ENCODE data around the gene CCNH.

Gene CCNH

DNA sequence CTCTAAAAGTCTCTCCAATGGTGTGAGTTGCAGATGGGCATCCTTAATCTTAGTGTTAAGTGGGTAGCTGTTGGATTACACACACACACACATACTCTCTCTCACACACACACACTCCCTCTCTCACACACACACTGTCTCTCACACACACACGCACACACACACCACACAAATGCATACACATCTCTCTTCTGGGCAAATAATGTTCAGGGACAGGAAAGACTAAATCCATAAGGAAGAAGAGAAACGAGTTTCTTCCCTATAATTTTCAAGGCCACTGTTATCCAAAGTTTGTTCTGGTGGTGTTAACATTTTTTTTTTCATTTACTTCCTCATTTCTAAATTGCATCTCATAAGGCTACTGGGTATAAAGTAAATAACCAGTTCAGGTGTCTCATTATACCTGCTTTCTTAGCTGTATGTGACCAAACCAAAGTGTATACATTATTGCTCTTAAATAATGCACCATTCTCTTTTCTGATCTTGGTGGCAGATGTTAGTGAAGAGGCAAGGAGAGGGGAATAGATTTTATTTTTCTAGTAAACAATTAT is 22.5 kb upstream of the CCNH start:
- H3K4me3 ChIP-seq (replicated peaks; ENCODE audit: low read depth, low read length), result no peak overlapping the region
- TF ChIP-seq, protein P1, sequence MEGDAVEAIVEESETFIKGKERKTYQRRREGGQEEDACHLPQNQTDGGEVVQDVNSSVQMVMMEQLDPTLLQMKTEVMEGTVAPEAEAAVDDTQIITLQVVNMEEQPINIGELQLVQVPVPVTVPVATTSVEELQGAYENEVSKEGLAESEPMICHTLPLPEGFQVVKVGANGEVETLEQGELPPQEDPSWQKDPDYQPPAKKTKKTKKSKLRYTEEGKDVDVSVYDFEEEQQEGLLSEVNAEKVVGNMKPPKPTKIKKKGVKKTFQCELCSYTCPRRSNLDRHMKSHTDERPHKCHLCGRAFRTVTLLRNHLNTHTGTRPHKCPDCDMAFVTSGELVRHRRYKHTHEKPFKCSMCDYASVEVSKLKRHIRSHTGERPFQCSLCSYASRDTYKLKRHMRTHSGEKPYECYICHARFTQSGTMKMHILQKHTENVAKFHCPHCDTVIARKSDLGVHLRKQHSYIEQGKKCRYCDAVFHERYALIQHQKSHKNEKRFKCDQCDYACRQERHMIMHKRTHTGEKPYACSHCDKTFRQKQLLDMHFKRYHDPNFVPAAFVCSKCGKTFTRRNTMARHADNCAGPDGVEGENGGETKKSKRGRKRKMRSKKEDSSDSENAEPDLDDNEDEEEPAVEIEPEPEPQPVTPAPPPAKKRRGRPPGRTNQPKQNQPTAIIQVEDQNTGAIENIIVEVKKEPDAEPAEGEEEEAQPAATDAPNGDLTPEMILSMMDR (IDR thresholded peaks at IDR 0.05; ENCODE audit: low read depth, low read length, missing control alignments), result no peak
- DNase-seq (ENCODE audit: extremely low read depth, low read depth), result no peak

DNA sequence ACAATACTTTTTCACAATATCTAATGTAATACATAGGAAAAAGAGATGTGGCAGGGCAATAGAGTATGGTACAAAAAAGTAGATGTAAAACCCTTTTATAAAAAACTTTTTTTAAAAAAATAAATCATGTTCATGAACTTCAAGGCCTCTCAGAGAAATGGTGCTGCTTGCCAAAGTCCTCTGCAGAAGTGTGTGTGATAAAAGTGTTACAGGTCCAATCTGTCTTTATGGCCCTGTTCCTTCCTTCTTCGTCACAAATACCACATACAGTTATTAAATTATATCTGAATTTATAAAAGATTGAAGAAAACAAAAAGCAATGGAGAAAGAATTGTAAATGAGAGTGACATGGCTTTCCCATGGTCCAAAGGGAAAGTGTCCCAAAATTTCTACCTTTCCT is 21.7 kb upstream of the CCNH start:
- DNase-seq (ENCODE audit: extremely low read depth, low read depth), result no peak
- H3K4me3 ChIP-seq (replicated peaks; ENCODE audit: low read depth, low read length), result no peak overlapping the region
- TF ChIP-seq, protein P1 (IDR thresholded peaks at IDR 0.05; ENCODE audit: low read depth, low read length, missing control alignments), result no peak

DNA sequence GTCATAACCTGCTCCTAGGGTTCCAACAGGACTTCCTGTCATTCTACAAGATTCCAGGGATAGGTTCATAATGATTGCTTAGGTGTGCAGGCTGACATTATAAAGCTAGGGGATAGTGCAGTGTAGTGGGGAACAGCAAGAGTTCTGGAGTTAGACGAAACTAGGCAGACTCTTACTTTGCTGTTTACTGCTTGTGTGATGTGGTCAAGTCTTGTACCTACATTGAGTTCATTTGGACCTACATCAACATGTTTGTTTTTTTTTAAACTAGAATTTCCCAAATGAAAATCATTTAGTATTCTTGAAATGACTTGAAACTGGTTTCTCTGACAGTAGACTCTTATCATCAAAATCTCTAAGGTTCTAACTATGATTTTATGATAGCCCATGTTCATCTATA is 21.2 kb upstream of the CCNH start:
- TF ChIP-seq, protein P1 (IDR thresholded peaks at IDR 0.05; ENCODE audit: low read depth, low read length, missing control alignments), result no peak
- H3K4me3 ChIP-seq (replicated peaks; ENCODE audit: low read depth, low read length), result no peak overlapping the region
- no peak for DNase-seq (ENCODE audit: extremely low read depth, low read depth)

- TF ChIP-seq, protein P1 (IDR thresholded peaks at IDR 0.05; ENCODE audit: low read depth, low read length, missing control alignments), result no peak
- no peak overlapping the region for H3K4me3 ChIP-seq (replicated peaks; ENCODE audit: low read depth, low read length)
- no peak for DNase-seq (ENCODE audit: extremely low read depth, low read depth)
Observed at GRCh38 chr5:87432460-87432859, 19.7 kb upstream of the CCNH start.

DNA sequence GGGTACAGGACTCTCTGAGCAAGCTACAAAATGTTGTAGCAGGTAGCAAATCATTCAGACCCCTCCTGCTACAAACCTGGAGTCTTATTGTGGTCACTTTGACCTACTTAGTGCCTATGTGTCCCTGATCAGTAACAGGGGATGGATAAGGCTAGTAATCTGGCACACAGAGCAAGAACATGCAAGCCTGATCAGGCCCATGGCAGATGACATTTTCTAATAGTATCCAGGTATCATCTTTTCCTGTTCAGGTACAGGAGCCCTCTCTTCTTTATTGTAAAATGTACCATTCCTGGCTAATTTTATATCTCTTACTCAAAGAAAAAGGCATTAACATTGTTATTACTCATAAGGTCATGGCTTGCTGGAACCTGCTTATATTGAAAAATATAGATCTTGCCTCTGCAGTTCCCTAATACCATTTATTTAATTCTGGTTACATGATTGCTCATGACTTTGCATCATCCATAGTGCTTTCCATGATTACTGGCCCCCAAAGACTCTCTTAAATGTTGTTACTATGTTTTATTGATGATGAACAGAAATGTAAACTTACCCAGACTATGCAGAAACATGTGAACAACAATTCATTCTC is 18.2 kb upstream of the CCNH start:
- TF ChIP-seq, protein P1 (IDR thresholded peaks at IDR 0.05; ENCODE audit: low read depth, low read length, missing control alignments), result no peak
- no peak overlapping the region for H3K4me3 ChIP-seq (replicated peaks; ENCODE audit: low read depth, low read length)
- DNase-seq (ENCODE audit: extremely low read depth, low read depth), result no peak

DNA sequence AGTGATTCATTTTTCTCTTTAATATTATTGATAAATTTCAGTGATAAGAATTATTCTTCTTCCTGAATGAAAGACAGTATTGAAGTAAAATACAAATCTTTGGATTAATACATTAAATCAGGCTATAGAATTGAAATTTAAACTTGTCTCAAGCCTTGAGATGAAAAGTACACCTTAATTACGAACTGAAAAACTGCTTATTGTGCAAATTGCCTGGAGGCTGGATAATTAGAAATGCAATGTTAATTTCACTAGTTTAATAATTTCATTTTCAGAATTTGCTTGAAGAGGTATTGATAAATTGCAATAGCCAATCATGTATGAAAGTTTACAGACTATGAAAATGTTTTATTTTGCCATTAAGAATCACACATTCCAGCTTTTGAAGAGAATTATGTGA is 11.0 kb upstream of the CCNH start:
- TF ChIP-seq, protein P1 (IDR thresholded peaks at IDR 0.05; ENCODE audit: low read depth, low read length, missing control alignments), result no peak
- no peak for DNase-seq (ENCODE audit: extremely low read depth, low read depth)
- no peak overlapping the region for H3K4me3 ChIP-seq (replicated peaks; ENCODE audit: low read depth, low read length)

- H3K4me3 ChIP-seq (replicated peaks; ENCODE audit: low read depth, low read length), result no peak overlapping the region
- TF ChIP-seq, protein P1 (IDR thresholded peaks at IDR 0.05; ENCODE audit: low read depth, low read length, missing control alignments), result no peak
- DNase-seq (ENCODE audit: extremely low read depth, low read depth), result no peak
Observed at GRCh38 chr5:87421307-87421706, 8.6 kb upstream of the CCNH start.
